Body of pancreas (tissue), 4 donors: Measurements from ENCODE around the gene RHBDD2.

Experiments used
- POLR2A ChIP-seq, 3 donors: fragments of 450-650 bp; IDR thresholded peaks; one replicate each; pipeline ENCODE4 v1.6.1; 2016; ENCODE audit warnings: antibody characterized with exemption in 3 of 3, mild to moderate bottlenecking in 2 of 3
- TF ChIP-seq, protein P1 (sequence below), 7 experiments: fragments of 450-650 bp in 4 of 7; fragments of 200-600 bp in 3 of 7; sonication (generic) in 3 of 7; IDR thresholded peaks; one replicate each; pipeline ENCODE4 v1.5.1; 2016 to 2019; ENCODE audit warnings: antibody characterized with exemption in 7 of 7

DNA sequence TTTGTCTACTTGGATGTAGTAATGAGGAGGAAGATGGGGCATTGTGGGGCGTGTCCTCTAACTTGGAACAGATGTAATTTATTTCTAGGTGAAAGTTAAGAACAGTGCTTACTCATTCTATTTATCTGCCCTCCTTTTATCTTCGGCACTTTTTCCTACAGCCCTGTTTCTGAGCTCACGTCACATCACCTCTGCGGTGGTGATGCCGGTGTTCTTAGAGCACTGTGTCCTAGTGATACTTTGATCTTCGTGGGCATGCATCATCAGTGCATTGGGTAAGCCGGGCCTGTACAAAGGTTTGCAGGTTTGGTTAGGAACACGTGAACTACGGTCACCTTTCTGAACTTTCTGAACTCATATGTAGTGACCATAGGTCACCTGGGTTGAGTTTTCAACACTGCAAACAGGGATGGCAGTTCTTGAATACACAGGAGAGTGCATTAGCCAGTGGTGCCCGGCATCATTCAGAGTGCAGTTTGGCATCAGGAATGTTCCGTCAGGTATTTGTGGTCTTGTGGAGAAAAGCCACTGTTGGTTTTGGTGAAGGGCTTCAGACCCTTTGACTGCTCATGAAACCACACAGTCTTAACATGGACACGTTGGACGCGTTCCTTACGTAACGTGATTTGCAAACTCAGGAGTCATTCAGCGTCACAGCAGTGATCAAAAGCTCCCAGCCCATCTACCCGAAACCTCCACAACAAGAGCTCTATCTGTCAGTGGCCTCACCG is 41.8 kb downstream of the RHBDD2 start:
- TF ChIP-seq, protein P1, sequence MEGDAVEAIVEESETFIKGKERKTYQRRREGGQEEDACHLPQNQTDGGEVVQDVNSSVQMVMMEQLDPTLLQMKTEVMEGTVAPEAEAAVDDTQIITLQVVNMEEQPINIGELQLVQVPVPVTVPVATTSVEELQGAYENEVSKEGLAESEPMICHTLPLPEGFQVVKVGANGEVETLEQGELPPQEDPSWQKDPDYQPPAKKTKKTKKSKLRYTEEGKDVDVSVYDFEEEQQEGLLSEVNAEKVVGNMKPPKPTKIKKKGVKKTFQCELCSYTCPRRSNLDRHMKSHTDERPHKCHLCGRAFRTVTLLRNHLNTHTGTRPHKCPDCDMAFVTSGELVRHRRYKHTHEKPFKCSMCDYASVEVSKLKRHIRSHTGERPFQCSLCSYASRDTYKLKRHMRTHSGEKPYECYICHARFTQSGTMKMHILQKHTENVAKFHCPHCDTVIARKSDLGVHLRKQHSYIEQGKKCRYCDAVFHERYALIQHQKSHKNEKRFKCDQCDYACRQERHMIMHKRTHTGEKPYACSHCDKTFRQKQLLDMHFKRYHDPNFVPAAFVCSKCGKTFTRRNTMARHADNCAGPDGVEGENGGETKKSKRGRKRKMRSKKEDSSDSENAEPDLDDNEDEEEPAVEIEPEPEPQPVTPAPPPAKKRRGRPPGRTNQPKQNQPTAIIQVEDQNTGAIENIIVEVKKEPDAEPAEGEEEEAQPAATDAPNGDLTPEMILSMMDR (IDR thresholded peaks at IDR 0.05): no peak
- no peak for TF ChIP-seq POLR2A (IDR thresholded peaks at IDR 0.05)
